SH-SY5Y (cell line): ENCODE data around the gene MYCT1.

Source experiments
- GATA2 ChIP-seq: IDR thresholded peaks from 2 replicates; pipeline ENCODE4 v1.6.1; 2011; ENCODE audit warnings: mild to moderate bottlenecking, low read depth, low read length
- GATA3 ChIP-seq: IDR thresholded peaks from 2 replicates; pipeline ENCODE4 v1.6.1; 2011; ENCODE audit warnings: low read depth, mild to moderate bottlenecking, low read length, moderate library complexity

DNA sequence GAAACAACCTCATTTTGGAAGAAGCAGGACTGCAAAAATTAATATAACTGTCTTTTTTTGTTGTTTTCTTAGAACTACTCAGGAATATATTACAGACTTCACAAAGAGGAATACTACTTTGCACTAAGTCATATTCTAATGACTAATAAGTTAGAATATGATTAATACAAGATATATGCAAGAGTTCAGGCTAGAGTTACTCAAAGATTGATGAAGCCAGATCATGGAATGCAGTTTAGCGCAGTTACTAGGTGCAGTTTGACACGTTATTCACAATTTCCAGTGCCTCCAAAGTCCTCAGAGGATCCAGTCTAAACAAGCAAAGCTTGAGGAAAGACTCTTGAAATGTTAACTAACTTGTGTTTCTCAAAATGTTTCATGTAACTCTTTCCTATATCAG, 1.2 kb upstream of the MYCT1 start:
- no peak for TF ChIP-seq GATA2
- TF ChIP-seq GATA3, result no peak
